ENCODE data around the gene RNF126.

DNA sequence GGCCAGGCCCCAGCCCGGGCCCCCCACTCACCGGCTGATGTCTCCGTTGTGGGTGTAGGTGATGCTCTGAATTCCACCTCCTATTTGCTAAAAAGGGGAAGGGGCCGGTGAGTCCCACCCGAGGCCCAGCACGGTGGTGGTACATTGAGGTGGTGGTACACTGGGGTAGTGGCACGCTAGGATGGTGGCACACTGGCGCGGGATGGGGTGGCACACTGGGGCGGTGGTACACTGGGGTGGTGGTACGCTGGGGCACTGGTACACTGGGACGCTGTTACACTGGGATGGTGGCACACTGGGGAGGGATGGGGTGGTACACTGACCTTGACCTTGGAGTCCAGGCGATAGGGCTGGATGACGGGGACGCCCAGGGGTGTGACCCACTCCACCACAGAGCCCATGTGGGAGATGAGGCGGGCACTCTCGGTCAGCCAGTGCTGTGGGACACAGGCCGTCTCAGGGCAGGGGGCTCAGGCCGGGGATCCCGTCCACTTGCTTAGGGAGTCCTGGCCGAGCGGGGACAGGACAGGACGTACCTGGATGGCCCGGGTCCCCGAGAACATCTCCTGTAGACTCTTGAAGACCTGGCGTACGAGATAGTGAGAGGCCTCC, 44.2 kb downstream of the RNF126 start:
- TF ChIP-seq, protein P1, sequence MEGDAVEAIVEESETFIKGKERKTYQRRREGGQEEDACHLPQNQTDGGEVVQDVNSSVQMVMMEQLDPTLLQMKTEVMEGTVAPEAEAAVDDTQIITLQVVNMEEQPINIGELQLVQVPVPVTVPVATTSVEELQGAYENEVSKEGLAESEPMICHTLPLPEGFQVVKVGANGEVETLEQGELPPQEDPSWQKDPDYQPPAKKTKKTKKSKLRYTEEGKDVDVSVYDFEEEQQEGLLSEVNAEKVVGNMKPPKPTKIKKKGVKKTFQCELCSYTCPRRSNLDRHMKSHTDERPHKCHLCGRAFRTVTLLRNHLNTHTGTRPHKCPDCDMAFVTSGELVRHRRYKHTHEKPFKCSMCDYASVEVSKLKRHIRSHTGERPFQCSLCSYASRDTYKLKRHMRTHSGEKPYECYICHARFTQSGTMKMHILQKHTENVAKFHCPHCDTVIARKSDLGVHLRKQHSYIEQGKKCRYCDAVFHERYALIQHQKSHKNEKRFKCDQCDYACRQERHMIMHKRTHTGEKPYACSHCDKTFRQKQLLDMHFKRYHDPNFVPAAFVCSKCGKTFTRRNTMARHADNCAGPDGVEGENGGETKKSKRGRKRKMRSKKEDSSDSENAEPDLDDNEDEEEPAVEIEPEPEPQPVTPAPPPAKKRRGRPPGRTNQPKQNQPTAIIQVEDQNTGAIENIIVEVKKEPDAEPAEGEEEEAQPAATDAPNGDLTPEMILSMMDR (conservative IDR thresholded peaks at IDR 0.05; ENCODE audit: low read depth, low read length), result no peak
- TF ChIP-seq EZH2 (IDR thresholded peaks at IDR 0.05; ENCODE audit: borderline replicate concordance, low read depth, low read length, poor library complexity, severe bottlenecking), result no peak

All from A673 (cell line).